Hematopoietic multipotent progenitor cell treated with erythropoietin and hydrocortisone succinate and interleukin-3 and kit ligand, for 15 days (in vitro differentiated cells): ENCODE results near the gene FARS2.

Experiments
- DNase-seq: peaks from one replicate; pipeline ENCODE4 v3.0.0-alpha.2; 2015; ENCODE audit warnings: low spot score

FARS2 gene

GRCh38 chr6:5287205-5287965 is 26.1 kb downstream of the FARS2 start:
- DNase-seq: no peak

DNA sequence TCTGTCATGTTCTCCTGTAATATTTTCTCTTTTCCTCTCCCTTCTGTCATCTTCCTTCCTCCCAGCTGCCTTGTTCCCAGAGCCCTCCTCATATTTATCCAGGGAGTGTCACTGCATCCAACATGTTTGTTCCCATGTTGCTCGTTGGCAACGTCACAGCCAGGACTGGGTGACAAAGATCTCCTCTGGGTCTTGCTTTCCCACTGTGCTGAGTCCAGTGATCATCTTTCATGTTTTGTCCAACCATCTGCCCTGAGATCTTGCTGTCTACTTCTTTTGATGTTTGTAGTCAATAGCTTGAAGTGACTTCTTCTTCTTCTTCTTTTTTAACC is 26.6 kb downstream of the FARS2 start:
- no peak for DNase-seq

DNA sequence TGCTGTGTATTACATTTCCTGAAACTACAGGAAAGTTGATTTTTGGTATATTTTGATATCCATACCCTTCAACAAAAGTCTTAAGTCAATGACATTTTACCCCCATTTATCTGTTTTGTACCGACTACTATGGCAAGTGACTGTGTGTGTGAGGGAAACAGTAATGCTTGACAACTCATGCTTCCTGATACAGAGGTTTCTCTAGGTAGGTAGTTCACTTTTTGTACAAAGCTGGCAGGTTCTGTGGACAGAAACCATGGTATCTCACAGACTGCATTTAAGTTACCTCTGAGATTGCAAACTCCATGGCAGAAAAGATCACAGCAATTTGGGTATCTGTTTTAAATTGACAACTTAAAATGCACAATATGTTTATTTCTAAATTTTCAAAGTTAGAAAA is 28.8 kb downstream of the FARS2 start:
- DNase-seq: no peak

DNA sequence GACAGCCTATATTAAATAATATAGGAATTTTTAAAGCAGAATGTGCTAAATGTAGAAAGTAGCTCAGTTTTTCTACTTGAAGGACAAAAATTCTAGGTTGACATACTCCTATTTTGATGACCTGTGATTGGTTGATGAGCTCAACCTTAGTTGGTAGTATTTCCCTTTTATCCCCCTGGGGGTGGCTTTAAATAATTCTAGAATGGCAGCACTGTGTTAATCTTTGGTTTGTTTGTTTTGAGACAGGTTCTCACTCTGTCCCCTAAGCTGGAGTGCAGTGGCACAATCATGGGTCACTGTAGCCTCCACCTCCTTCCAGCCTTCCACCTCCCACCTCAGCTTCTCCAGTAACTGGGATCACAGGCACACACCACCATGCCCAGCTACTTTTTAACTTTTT is 29.2 kb downstream of the FARS2 start:
- no peak for DNase-seq

GRCh38 chr6:5292154-5292553 is 30.8 kb downstream of the FARS2 start:
- DNase-seq: no peak

- DNase-seq: no peak
Measured at GRCh38 chr6:5293692-5294091, 32.4 kb downstream of the FARS2 start.

DNA sequence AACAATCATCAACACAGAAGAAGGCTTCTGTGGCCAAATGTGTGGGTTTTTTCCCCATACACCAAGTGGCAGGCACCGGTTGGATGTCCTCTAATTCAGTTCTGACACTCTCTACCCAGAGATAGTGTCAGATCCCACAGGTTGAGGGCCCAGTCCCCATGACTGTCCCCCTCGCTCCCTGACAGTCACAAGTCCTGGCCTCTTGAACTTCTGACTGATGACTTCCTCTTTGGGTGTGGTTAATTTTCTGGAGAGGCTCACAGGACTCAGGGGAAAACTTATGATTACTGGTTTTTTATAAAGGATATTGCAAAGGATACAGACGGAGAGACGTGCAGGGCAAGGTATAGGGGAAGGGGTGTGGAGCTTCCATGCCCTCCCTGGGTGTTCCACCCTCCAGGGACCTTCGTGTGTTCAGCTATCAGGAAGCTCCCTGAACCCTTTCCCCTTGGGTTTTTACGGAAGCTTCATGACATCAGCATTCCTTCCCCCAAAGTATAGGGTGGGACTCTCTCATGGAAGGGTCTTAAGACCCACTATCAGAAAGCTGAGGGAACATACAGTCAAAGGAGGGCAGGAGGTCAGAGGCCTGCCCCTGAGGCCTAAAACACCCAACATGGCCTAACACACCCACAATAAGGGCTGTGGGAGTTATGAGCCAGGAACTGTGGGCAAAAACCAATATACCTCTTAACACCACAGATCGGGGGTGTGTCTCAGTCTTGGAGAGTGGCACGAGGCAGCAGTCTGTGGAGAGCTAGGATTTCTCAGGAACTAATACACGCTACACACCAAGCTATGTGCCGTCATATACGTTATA is 33.3 kb downstream of the FARS2 start:
- DNase-seq: no peak

DNA sequence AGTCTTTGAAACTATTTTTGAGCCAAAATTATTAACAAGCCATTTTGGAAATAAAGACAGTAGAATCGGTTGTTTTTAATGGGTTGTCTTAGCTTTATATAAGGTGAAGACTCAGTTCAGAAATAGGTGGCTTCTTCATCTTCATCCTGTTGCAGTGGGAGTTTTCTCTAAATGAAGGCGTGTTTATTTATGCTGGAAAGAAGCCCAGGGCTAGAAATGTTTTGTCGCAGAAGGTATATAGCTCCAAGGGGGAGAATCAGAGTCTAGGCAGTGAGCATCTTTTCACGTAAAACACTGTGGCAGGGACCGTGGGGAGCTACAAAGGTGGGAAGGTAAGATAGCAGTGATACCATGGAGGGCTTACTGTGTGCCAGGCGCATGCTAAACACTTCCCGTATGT is 34.3 kb downstream of the FARS2 start:
- no peak for DNase-seq

GRCh38 chr6:5300206-5300764 is 39.0 kb downstream of the FARS2 start:
- DNase-seq: peak; percentile 4

GRCh38 chr6:5302220-5302946 is 41.1 kb downstream of the FARS2 start:
- DNase-seq: no peak

- DNase-seq: peak; percentile 16
Measured at GRCh38 chr6:5302995-5303622, 41.8 kb downstream of the FARS2 start.

- DNase-seq: no peak
Measured at GRCh38 chr6:5303682-5304081, 42.4 kb downstream of the FARS2 start.

DNA sequence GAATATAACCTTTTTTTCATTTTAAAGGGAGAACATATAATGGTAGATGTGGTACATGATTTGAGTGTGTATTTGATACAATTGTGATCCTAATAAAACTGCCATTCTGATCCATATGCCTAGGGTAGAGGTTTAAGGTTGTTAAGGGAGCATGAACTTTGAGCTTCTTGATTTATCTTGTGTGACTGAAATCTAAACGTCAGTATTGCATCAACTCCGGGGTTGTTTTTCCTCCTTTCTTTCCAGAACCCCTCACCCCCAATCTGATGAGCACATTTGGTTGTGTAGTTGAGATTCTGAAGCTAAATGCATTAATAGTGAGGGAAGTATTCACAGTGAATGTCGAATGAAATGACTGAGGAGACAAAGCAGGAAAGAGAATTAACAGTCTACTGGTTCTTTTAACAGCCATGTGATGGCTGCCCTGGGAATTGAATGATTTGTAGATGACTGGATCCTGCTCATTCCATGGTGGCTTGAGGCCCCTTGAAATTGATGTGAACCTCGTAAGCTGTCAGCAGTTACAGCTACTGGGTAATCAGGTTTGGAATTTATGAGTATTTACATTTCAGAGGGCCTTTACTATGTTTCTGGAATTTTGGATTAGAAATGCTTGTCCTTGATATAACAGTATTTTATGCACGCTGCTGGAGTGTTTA is 44.8 kb downstream of the FARS2 start:
- no peak for DNase-seq

DNA sequence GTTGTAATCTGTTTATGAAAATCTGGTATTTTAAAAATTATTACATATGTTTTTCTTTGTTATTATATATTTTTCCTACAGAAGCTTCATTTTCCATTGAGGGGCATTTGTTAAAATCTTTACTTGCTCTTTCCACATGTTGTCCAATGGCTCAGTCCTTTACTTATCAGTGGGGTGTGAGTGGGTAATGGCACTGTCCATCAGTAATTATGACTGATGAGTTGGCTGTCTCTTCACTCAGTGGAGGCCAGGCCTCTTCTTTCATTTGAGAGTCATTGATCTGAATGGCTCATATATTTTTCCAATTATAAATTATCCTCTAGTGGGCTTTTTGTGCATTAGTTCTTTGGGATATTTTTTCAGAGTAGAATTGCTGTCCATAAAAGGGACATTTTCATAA is 45.7 kb downstream of the FARS2 start:
- DNase-seq: no peak

- no peak for DNase-seq
Measured at GRCh38 chr6:5308066-5308465, 46.8 kb downstream of the FARS2 start.

DNA sequence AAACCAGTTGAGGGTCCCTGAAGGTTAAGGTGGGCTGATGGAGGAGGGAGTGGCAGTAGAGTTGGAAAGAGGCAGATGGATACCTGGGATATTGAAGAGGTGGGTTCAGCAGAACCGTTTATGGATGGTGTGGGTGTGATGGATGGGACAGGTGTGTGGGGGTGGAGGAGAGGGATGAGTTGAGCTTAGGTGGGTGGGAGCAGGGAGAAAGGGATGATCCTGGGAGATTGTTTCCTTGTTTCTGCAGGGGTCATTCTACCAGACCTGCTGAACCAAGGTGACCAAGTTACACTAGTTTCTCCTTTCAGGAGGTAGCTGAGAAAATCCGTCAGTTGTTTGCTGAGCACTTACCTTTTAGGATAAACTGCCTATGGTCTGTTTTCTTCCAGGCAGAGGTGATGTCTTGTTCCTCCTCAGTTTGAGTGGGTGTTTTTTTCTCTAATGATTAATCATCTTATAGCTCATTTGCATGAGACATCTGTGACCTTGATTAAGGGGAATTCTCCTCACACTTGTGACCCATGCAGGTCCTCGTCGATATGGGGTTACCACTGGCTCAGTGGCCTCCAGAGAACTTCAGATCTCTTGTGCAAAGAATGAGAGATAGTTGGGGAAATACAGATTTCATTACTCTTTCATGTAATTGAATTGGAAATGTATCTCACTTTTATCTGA is 53.0 kb downstream of the FARS2 start:
- DNase-seq: no peak

DNA sequence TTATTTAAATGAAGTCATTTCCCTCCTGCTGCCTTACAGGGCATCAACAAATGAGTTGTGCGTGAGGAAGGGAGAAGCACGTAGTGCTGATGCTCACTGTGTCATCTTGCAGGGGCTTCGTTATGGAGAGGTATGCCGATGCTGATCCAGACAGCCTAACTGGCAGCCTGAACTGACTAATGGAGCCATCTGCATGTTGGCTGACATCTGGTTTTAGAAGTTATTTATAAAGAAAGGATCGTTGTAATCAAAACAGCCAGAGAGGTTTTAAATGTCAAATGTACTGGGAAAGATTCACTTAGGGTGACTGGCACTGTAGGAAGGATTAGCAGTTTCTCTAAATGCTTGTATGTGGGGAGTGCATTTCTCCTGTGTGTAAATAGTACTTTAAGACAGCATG is 54.6 kb downstream of the FARS2 start:
- no peak for DNase-seq

GRCh38 chr6:5316951-5317350 is 55.6 kb downstream of the FARS2 start:
- DNase-seq: no peak

- no peak for DNase-seq
Measured at GRCh38 chr6:5318617-5319272, 57.4 kb downstream of the FARS2 start.

DNA sequence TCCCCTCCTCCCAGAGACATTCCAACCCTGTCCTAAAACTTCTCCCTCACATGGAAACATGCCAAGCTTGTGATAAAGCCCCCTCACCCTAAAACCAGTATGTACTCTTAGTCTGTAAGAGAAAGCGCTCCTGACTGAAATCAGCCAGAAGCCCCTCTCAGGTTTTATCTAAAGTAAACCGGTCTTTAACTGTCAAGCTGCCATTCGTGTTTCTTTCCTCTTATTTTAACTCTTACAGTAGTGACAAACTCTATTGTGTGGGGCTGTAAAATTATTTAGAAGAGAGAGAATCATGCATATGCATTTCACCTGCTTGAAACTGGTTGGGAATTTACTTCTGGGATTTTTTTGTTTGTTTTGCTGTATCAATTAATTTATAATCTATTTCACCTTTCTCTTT is 62.7 kb downstream of the FARS2 start:
- no peak for DNase-seq

DNA sequence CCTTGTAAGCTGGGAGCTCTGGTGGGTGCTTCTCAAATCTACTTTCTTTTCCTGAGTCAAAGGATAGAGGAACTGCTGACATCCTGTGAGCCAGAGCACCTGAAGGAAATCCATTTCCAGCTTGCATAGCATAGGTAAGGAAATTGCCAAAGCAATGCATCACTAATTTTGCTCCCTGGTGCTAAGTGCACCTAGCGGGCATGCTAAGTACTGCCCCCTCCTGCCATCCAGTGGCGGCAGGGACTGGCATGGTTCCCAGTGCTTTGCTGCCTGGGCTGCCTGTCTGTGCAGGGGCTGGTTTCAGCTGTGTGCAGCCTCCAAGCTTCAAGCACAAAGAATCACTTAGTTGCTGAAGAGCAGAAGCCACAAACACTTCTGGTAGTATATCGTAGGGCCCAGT is 63.9 kb downstream of the FARS2 start:
- DNase-seq: no peak
